Daoy (cell line): ENCODE data around the gene CDK4. TPM values are rescaled to one million over a fixed set of nuclear protein-coding genes. Genes with fewer than 3 reads are reported as not detected.
A peak's percentile ranks its signal among the peaks of the same experiment; 100 is the strongest.

ENCODE experiments used
- DNase-seq: peaks from one replicate; pipeline ENCODE4 v3.0.0-alpha.2; 2015; ENCODE audit warnings: low read depth
- total RNA-seq: library from RNA; depleted of rRNA; stranded (reverse); fragments of >200 nt; shearing (Covaris generic); gene quantifications from 2 replicates; pipeline ENCODE4 v1.2.3, GENCODE V29; 2014

Gene CDK4
- total RNA-seq, 1 experiment from 2014 or later = 359 TPM

- DNase-seq = no peak
Observed at GRCh38 chr12:57756406-57757341, 4.6 kb upstream of the CDK4 start.

- DNase-seq = no peak
Observed at GRCh38 chr12:57755454-57756372, 3.6 kb upstream of the CDK4 start.

GRCh38 chr12:57755194-57755453 is 3.0 kb upstream of the CDK4 start:
- no peak for DNase-seq

GRCh38 chr12:57754411-57755193 is 2.5 kb upstream of the CDK4 start, which contains the start of gene MARCHF9:
TSS of gene MARCHF9 (plus strand) at chr12:57755103. CDS start at chr12:57755529, 426 bp downstream.
- peak; percentile 75 for DNase-seq

GRCh38 chr12:57753756-57754337 is 1.7 kb upstream of the CDK4 start:
- DNase-seq = no peak

- DNase-seq = no peak
Observed at GRCh38 chr12:57752668-57753000, 524 bp upstream of the CDK4 start.

GRCh38 chr12:57751432-57751787 is 700 bp downstream of the CDK4 start:
- no peak for DNase-seq

- DNase-seq = no peak
Observed at GRCh38 chr12:57750561-57751431, 1.3 kb downstream of the CDK4 start.

GRCh38 chr12:57749061-57749460 is 3.0 kb downstream of the CDK4 start:
- DNase-seq = no peak

GRCh38 chr12:57746025-57746424 is 6.1 kb downstream of the CDK4 start:
- no peak for DNase-seq

GRCh38 chr12:57745485-57745881 is 6.6 kb downstream of the CDK4 start:
- DNase-seq = no peak

GRCh38 chr12:57744777-57745484 is 7.2 kb downstream of the CDK4 start, which contains the start of gene TSPAN31:
TSS of gene TSPAN31 (plus strand) at chr12:57745039. CDS start at chr12:57745155, 116 bp downstream.
- DNase-seq = peak; percentile 99

- no peak for DNase-seq
Observed at GRCh38 chr12:57744194-57744776, 7.8 kb downstream of the CDK4 start.

GRCh38 chr12:57743769-57744168 is 8.3 kb downstream of the CDK4 start:
- no peak for DNase-seq

- DNase-seq = no peak
Observed at GRCh38 chr12:57741844-57742738, 10.0 kb downstream of the CDK4 start.

GRCh38 chr12:57741413-57741789 is 10.7 kb downstream of the CDK4 start:
- no peak for DNase-seq

GRCh38 chr12:57740656-57741412 is 11.3 kb downstream of the CDK4 start:
- DNase-seq = peak; percentile 47
